GM12878 (cell line): ENCODE results near the gene SLC2A9. TPM values are rescaled to one million over a fixed set of nuclear protein-coding genes. Genes with fewer than 3 reads are reported as not detected.
"Not testable (repeated sequence)": the region's sequence is repeated elsewhere in the genome, so short reads cannot be mapped to it uniquely, and the experiment has no call there.

ENCODE experiments used
- ATAC-seq: fragments of 200-7000 bp; cut with Tn5 transposase; 3 replicates; pipeline ENCODE4 v1.9.1; 2020; ENCODE audit warnings: mild to moderate bottlenecking, moderate library complexity
- BruUV-seq: library from RNA; stranded (reverse); fragments of 400-500 nt; replicated peaks from 2 replicates; lab custom pipeline; 2021; lab: Mats Ljungman, UMichigan
- CTCF ChIA-PET: fragments of 300-600 bp; sonication (Branson Sonifier 250); formaldehyde crosslinking; extraction: SDS; loops from one replicate; lab custom pipeline; 2021; ENCODE audit warnings: inconsistent platforms; lab: Yijun Ruan, JAX
- POLR2A ChIA-PET: fragments of 350-600 bp; formaldehyde crosslinking; extraction: SDS; loops from one replicate; lab custom pipeline; 2021; ENCODE audit warnings: inconsistent platforms; lab: Charles Lee
- RAD21 ChIA-PET: fragments of 300-600 bp; sonication (Branson Sonifier 250); formaldehyde crosslinking; loops from one replicate; lab custom pipeline; 2023; ENCODE audit warnings: antibody characterized with exemption; ENCODE audit not compliant: unreplicated experiment; lab: Charles Lee
- SMC1A ChIA-PET: fragments of 300-600 bp; sonication (Branson Sonifier 250); formaldehyde crosslinking; loops from one replicate; lab custom pipeline; 2023; ENCODE audit not compliant: unreplicated experiment, uncharacterized antibody; lab: Charles Lee
- DNase-seq: peaks from one replicate; pipeline ENCODE4 v3.0.0-alpha.2; 2011; ENCODE audit warnings: low read depth, low spot score
- FAIRE-seq: peaks from 3 replicates; lab custom pipeline; 2011; peaks lifted over from hg19 to GRCh38; lab: Jason Lieb, UNC
- H2AFZ ChIP-seq: 2 replicates; pipeline ENCODE4 v1.6.0; 2011; ENCODE audit warnings: low read depth, low read length, control low read depth; ENCODE audit not compliant: control insufficient read depth
- H3K27ac ChIP-seq: 2 replicates; pipeline ENCODE4 v1.5.1; 2011; ENCODE audit warnings: control low read depth; ENCODE audit not compliant: control insufficient read depth, insufficient read depth
- H3K27me3 ChIP-seq, 2 experiments: replicated peaks in 1 of 2; 2 replicates each; pipeline versions ENCODE4 v1.6.0 to v1.6.1; 2011; ENCODE audit warnings: low read length in 1 of 2; ENCODE audit not compliant: control insufficient read depth in 2 of 2, insufficient read depth in 2 of 2
- H3K36me3 ChIP-seq, 2 experiments: 2 replicates each; pipeline ENCODE4 v1.5.1; 2011; ENCODE audit warnings: low read length in 1 of 2; ENCODE audit not compliant: control insufficient read depth in 2 of 2, insufficient read depth in 2 of 2
- H3K4me1 ChIP-seq: 2 replicates; pipeline ENCODE4 v1.6.1; 2011; ENCODE audit warnings: mild to moderate bottlenecking, low read length, moderate library complexity, mixed read lengths; ENCODE audit not compliant: control insufficient read depth, insufficient read depth
- H3K4me2 ChIP-seq: 2 replicates; pipeline ENCODE4 v1.6.0; 2011; ENCODE audit warnings: control low read depth; ENCODE audit not compliant: control insufficient read depth, insufficient read depth
- H3K4me3 ChIP-seq: fragments of 200-600 bp; sonication (generic); 2 replicates; pipeline ENCODE4 v1.5.1; 2016
- H3K79me2 ChIP-seq: 2 replicates; pipeline ENCODE4 v1.6.0; 2011; ENCODE audit warnings: low read length; ENCODE audit not compliant: control insufficient read depth, insufficient read depth
- H3K9ac ChIP-seq: 2 replicates; pipeline ENCODE4 v1.8.0; 2011; ENCODE audit warnings: low read length, control low read depth, mixed read lengths; ENCODE audit not compliant: control insufficient read depth, insufficient read depth
- H3K9me3 ChIP-seq: replicated peaks from 3 replicates; pipeline ENCODE4 v1.5.1; 2011; ENCODE audit warnings: mild to moderate bottlenecking, low read length; ENCODE audit not compliant: control insufficient read depth, insufficient read depth
- H4K20me1 ChIP-seq: 2 replicates; pipeline ENCODE4 v1.6.0; 2011; ENCODE audit not compliant: control insufficient read depth, insufficient read depth
- MEF2B ChIP-seq: fragments of 450-650 bp; IDR thresholded peaks from 2 replicates; pipeline ENCODE4 v1.6.1; 2018; ENCODE audit warnings: mild to moderate bottlenecking, moderate library complexity; ENCODE audit not compliant: partially characterized antibody, poor library complexity, severe bottlenecking
- SRF ChIP-seq, 2 experiments: IDR thresholded peaks; 2 replicates each; pipeline ENCODE4 v1.6.1; 2011; ENCODE audit warnings: low read depth in 2 of 2, low read length in 2 of 2, mild to moderate bottlenecking in 1 of 2, moderate library complexity in 1 of 2
- TCF3 ChIP-seq: IDR thresholded peaks from 2 replicates; pipeline ENCODE4 v1.6.1; 2012; ENCODE audit warnings: low read depth, mild to moderate bottlenecking, low read length, borderline replicate concordance; ENCODE audit not compliant: insufficient read depth
- WGBS: methylation state at CpG from one replicate; pipeline ENCODE4 v1.1.6; 2016; ENCODE audit warnings: low lambda C conversion rate; ENCODE audit not compliant: insufficient replicate concordance, insufficient coverage; ENCODE audit errors: missing lambda C conversion rate; 5-methylcytosine and 5-hydroxymethylcytosine counted together
- in situ Hi-C: fragments of 300-500 bp; cut with MboI; formaldehyde crosslinking; loops from 9 replicates; pipeline ENCODE4 v1.14.3; 2018; ENCODE audit warnings: mixed read lengths
- intact Hi-C: fragments of 100-400 bp; cut with micrococcal nuclease; formaldehyde crosslinking; loops from one replicate; pipeline ENCODE4 v1.14.2; 2022; ENCODE audit not compliant: unreplicated experiment
- polyA plus RNA-seq, 11 experiments: library from polyadenylated mRNA; depleted of rRNA in 4 of 11; unstranded in 6 of 11; stranded (reverse) in 5 of 11; fragments of >200 nt; fragmentation: Nextera tagmentation in 4 of 11; fragmentation: Illumina TruSeq in 1 of 11; extraction: Ambion mirVana in 4 of 11; extraction: Trizol in 1 of 11; gene quantifications; 1 replicate in 1 of 11; 2 replicates in 10 of 11; pipeline versions ENCODE4 v1.2.1 to v1.2.3, GENCODE V29; 2011 to 2016; ENCODE audit warnings: inconsistent platforms in 2 of 11, missing spikeins in 2 of 11, low read depth in 1 of 11
- total RNA-seq, 4 experiments: library from RNA; depleted of rRNA in 3 of 4; stranded (reverse); fragments of >200 nt in 3 of 4; fragmentation: Illumina TruSeq in 1 of 4; extraction: Trizol in 1 of 4; gene quantifications; 2 replicates each; pipeline versions ENCODE4 v1.2.1 to v1.2.3, GENCODE V29; 2013 to 2021
- TF ChIP-seq, protein P1 (sequence below): fragments of 450-650 bp; IDR thresholded peaks from 2 replicates; pipeline ENCODE4 v1.6.1; 2017; ENCODE audit warnings: borderline replicate concordance

Gene SLC2A9
- total and polyA plus RNA-seq, 10 of the 15 experiments (the other 5 are each of a cell fraction or from before 2014, with no cell fraction given): 0.28 to 2.8 (median 1.2) TPM

DNA sequence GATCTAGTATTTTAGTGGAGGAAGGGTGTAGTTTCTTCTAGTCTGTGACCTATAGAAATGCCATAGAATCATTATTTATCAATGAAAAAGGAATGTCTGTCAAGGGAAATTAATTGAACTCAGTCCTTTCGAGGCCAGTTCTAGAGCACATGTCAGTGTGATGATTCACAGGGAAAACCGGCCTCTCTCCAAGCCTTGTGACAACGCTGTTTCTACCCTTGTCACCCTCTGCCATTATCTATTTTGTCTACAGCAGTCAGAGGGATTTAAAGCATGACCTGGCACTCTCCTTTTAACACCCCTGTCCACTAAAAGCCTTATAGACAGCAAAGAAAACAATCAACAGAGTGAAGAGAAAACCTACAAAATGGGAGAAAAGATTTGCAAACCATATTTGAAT is 120.0 kb downstream of the SLC2A9 start:
- Histone ChIP-seq H2AFZ (no peak overlapping the region), H3K79me2 (no peaks in the 10 kb centered on the region), H4K20me1 (no peaks in the 10 kb centered on the region), H3K9ac (no peak overlapping the region), H3K9me3 (no peaks in the 10 kb centered on the region), H3K27ac (no peak overlapping the region), H3K27me3 (no peaks in the 10 kb centered on the region), H3K4me3 (no peak overlapping the region), H3K36me3 (no peaks in the 10 kb centered on the region), H3K4me2 (no peak overlapping the region), H3K4me1 (no peaks in the 10 kb centered on the region)
- no peak for DNase-seq
- ChIA-PET RAD21 (interaction anchor here (0.9 to 4.0 kb wide), 5 partner anchors 67 to 136 kb away, joined by 3 to 31 read pairs (median 4); no protein-coding TSS in a partner anchor), POLR2A (interaction anchor here (1.3 kb wide), 1 partner anchor 106 kb away, joined by 3 read pairs; no protein-coding TSS in a partner anchor), CTCF (interaction anchor here (1.8 to 4.5 kb wide), 2 partner anchors 77 to 113 kb away, joined by 4 to 60 read pairs; no protein-coding TSS in a partner anchor), SMC1A (interaction anchor here (0.8 to 7.1 kb wide), 6 partner anchors 9 to 136 kb away, joined by 3 to 57 read pairs (median 5); no protein-coding TSS in a partner anchor)
- no peak for ATAC-seq
- intact Hi-C loops: no loop called here
- BruUV-seq: no TSS peak
- in situ Hi-C loops: no loop called here
- TF ChIP-seq, protein P1, sequence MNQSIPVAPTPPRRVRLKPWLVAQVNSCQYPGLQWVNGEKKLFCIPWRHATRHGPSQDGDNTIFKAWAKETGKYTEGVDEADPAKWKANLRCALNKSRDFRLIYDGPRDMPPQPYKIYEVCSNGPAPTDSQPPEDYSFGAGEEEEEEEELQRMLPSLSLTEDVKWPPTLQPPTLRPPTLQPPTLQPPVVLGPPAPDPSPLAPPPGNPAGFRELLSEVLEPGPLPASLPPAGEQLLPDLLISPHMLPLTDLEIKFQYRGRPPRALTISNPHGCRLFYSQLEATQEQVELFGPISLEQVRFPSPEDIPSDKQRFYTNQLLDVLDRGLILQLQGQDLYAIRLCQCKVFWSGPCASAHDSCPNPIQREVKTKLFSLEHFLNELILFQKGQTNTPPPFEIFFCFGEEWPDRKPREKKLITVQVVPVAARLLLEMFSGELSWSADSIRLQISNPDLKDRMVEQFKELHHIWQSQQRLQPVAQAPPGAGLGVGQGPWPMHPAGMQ: no peak
- TF ChIP-seq SRF (IDR thresholded peaks at IDR 0.05; ENCODE audit: low read depth in 2 of 2, low read length in 2 of 2) (no peak), TCF3 (no peak)
- no peak for FAIRE-seq
- WGBS: 32% methylated on average over 3 of the region's 3 CpGs

DNA sequence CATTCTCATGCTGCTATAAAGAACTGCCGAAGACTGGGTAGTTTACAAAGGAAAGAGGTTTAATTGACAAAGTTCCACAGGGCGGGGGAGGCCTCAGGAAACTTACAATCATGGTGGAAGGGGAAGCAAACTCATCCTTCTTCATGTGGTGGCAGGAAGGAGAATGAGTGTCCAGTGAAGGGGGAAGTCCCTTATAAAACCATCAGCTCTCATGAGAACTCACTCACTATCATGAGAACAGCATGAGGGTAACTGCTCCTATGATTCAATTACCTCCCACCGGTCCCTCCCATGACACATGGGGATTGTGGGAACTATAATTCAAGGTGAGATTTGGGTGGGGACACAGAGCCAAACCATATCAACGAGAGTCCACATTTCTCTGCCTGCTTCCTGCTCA is 120.7 kb downstream of the SLC2A9 start:
- H3K27me3 ChIP-seq, H3K4me2 ChIP-seq, intact Hi-C loops, H2AFZ ChIP-seq, H3K9ac ChIP-seq, H3K27ac ChIP-seq, H3K4me3 ChIP-seq, DNase-seq, FAIRE-seq, in situ Hi-C loops, H3K79me2 ChIP-seq, H4K20me1 ChIP-seq, H3K9me3 ChIP-seq, BruUV-seq, H3K36me3 ChIP-seq, H3K4me1 ChIP-seq: not testable (repeated sequence)
- ChIA-PET SMC1A (interaction anchor here (0.8 to 7.1 kb wide), 7 partner anchors 9 to 135 kb away, joined by 3 to 57 read pairs (median 5); no protein-coding TSS in a partner anchor), POLR2A (interaction anchor here (1.3 kb wide), 1 partner anchor 107 kb away, joined by 3 read pairs; no protein-coding TSS in a partner anchor), CTCF (interaction anchor here (0.9 to 4.5 kb wide), 3 partner anchors 78 to 114 kb away, joined by 3 to 60 read pairs (median 4); no protein-coding TSS in a partner anchor), RAD21 (interaction anchor here (0.9 to 4.0 kb wide), 4 partner anchors 67 to 114 kb away, joined by 3 to 31 read pairs (median 4); no protein-coding TSS in a partner anchor)
- 25% methylated on average over 4 of the region's 4 CpGs for WGBS
- peak; percentile 34; the same call in 1 of the 3 replicates for ATAC-seq
- TF ChIP-seq MEF2B: peak; percentile 79
